Renal pelvis (tissue), 4 donors: ENCODE data around the gene TAS1R3. TPM values are rescaled to one million over a fixed set of nuclear protein-coding genes. Genes with fewer than 3 reads are reported as not detected.

Experiments used
- DNase-seq: peaks from one replicate; pipeline ENCODE4 v3.0.0-alpha.2; 2013
- polyA plus RNA-seq, 3 donors: library from polyadenylated mRNA; unstranded; fragments of 120-200 nt; gene quantifications; one replicate each; pipeline ENCODE4 v1.2.1, GENCODE V29; 2013; ENCODE audit not compliant: insufficient read length in 3 of 3

Gene TAS1R3
- polyA plus RNA-seq, 3 donors, result 0.39 to 0.57 (median 0.49) TPM

GRCh38 chr1:1294250-1294890 is 36.7 kb upstream of the TAS1R3 start:
- DNase-seq, result no peak

- no peak for DNase-seq
Observed at GRCh38 chr1:1295154-1295923, 35.7 kb upstream of the TAS1R3 start.

- no peak for DNase-seq
Observed at GRCh38 chr1:1296070-1297061, 34.7 kb upstream of the TAS1R3 start.

GRCh38 chr1:1297802-1298424 is 33.2 kb upstream of the TAS1R3 start:
- DNase-seq, result no peak

- DNase-seq, result peak; percentile 54
Observed at GRCh38 chr1:1298861-1299685, 32.0 kb upstream of the TAS1R3 start.

GRCh38 chr1:1299686-1300351 is 31.3 kb upstream of the TAS1R3 start:
- DNase-seq, result no peak

GRCh38 chr1:1300352-1300739 is 30.7 kb upstream of the TAS1R3 start:
- DNase-seq, result no peak

- no peak for DNase-seq
Observed at GRCh38 chr1:1302006-1302430, 29.1 kb upstream of the TAS1R3 start.

- DNase-seq, result no peak
Observed at GRCh38 chr1:1302951-1303509, 28.1 kb upstream of the TAS1R3 start.

GRCh38 chr1:1303736-1304135 is 27.3 kb upstream of the TAS1R3 start:
- DNase-seq, result no peak

- peak; percentile 74 for DNase-seq
Observed at GRCh38 chr1:1304331-1305299, 26.5 kb upstream of the TAS1R3 start.

- DNase-seq, result no peak
Observed at GRCh38 chr1:1305300-1306069, 25.6 kb upstream of the TAS1R3 start.

- no peak for DNase-seq
Observed at GRCh38 chr1:1306070-1306660, 24.9 kb upstream of the TAS1R3 start.

- no peak for DNase-seq
Observed at GRCh38 chr1:1306661-1307260, 24.3 kb upstream of the TAS1R3 start.

GRCh38 chr1:1307261-1307922 is 23.7 kb upstream of the TAS1R3 start:
- DNase-seq, result no peak
